ENCODE data around the gene ZNF678.
"Not testable (repeated sequence)": the region's sequence is repeated elsewhere in the genome, so short reads cannot be mapped to it uniquely, and the experiment has no call there.

DNA sequence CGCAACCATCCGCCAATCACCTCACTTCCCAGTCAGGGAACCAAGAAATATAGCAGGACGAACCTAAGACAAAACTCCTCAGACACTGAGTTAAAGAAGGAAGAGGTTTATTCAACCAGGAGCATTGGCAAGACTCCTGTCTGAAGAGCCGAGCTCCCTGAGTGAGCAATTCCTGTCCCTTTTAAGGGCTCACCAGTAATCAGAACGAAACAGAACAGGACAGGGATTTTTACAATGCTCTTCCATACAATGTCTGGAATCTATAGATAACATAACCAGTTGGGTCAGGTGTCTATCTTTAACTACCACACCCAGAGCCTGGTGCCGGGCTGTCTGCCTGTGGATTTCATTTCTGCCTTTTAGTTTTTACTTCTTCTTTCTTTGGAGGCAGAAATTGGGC is 32.9 kb downstream of the ZNF678 start:
- TF ChIP-seq, protein P1, sequence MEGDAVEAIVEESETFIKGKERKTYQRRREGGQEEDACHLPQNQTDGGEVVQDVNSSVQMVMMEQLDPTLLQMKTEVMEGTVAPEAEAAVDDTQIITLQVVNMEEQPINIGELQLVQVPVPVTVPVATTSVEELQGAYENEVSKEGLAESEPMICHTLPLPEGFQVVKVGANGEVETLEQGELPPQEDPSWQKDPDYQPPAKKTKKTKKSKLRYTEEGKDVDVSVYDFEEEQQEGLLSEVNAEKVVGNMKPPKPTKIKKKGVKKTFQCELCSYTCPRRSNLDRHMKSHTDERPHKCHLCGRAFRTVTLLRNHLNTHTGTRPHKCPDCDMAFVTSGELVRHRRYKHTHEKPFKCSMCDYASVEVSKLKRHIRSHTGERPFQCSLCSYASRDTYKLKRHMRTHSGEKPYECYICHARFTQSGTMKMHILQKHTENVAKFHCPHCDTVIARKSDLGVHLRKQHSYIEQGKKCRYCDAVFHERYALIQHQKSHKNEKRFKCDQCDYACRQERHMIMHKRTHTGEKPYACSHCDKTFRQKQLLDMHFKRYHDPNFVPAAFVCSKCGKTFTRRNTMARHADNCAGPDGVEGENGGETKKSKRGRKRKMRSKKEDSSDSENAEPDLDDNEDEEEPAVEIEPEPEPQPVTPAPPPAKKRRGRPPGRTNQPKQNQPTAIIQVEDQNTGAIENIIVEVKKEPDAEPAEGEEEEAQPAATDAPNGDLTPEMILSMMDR (IDR thresholded peaks at IDR 0.05), result not testable (repeated sequence)
- not testable (repeated sequence) for TF ChIP-seq POLR2A, POLR2AphosphoS5 (IDR thresholded peaks at IDR 0.05)
